Bronchial epithelial cell (primary cell): ENCODE data around the gene STAT5B. TPM values are rescaled to one million over a fixed set of nuclear protein-coding genes. Genes with fewer than 3 reads are reported as not detected.

Experiments used
- DNase-seq: peaks from one replicate; pipeline ENCODE4 v3.0.0-alpha.2; 2010; ENCODE audit warnings: low read depth
- FAIRE-seq: peaks from 2 replicates; lab custom pipeline; 2011; peaks lifted over from hg19 to GRCh38; lab: Jason Lieb, UNC
- H3K27me3 ChIP-seq: 2 replicates; pipeline ENCODE4 v1.5.1; 2011; ENCODE audit warnings: low read length; ENCODE audit not compliant: control insufficient read depth, insufficient read depth
- H3K36me3 ChIP-seq: 2 replicates; pipeline ENCODE4 v1.5.1; 2011; ENCODE audit warnings: low read length; ENCODE audit not compliant: control insufficient read depth, insufficient read depth
- H3K4me3 ChIP-seq: 2 replicates; pipeline ENCODE4 v1.5.1; 2011; ENCODE audit warnings: mild to moderate bottlenecking, low read depth, low read length, control low read depth
- total RNA-seq: library from RNA; depleted of rRNA; stranded (reverse); fragments of >200 nt; gene quantifications from 2 replicates; pipeline ENCODE4 v1.2.1, GENCODE V29; 2014
- TF ChIP-seq, protein P1 (sequence below): IDR thresholded peaks from 2 replicates; pipeline ENCODE4 v1.5.1; 2011; ENCODE audit warnings: mild to moderate bottlenecking, moderate library complexity, low read length, control low read depth, inconsistent platforms; ENCODE audit not compliant: insufficient read depth, severe bottlenecking

The STAT5B gene
- total RNA-seq, 1 donor from 2014 or later: 11.6 TPM

DNA sequence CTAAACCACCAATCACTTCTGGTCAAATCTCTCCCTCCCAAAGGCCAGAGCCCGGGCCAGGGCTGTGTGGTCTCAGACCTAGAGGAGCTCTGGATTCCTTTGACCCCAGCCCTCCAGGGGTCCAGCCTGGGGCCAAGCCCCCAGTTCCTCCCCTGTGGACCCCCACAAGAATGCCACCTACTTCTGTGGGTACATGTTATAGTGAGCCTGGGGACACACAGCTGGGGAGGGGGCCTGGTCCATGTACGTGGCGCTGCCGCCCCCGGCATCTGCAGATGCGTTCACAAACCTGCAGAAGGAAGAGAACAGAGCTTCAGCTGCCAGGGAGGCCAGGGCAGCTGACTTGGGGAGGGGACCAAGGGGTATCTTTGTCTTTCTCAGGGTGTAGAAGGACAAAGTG, 74.0 kb downstream of the STAT5B start:
- Histone ChIP-seq H3K4me3 (no peak overlapping the region), H3K27me3 (no peaks in the 10 kb centered on the region), H3K36me3 (peaks cover 4% of the 10 kb centered on the region)
- DNase-seq: no peak
- no peak for FAIRE-seq
- TF ChIP-seq, protein P1, sequence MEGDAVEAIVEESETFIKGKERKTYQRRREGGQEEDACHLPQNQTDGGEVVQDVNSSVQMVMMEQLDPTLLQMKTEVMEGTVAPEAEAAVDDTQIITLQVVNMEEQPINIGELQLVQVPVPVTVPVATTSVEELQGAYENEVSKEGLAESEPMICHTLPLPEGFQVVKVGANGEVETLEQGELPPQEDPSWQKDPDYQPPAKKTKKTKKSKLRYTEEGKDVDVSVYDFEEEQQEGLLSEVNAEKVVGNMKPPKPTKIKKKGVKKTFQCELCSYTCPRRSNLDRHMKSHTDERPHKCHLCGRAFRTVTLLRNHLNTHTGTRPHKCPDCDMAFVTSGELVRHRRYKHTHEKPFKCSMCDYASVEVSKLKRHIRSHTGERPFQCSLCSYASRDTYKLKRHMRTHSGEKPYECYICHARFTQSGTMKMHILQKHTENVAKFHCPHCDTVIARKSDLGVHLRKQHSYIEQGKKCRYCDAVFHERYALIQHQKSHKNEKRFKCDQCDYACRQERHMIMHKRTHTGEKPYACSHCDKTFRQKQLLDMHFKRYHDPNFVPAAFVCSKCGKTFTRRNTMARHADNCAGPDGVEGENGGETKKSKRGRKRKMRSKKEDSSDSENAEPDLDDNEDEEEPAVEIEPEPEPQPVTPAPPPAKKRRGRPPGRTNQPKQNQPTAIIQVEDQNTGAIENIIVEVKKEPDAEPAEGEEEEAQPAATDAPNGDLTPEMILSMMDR: no peak

- no peak for DNase-seq
- Histone ChIP-seq H3K4me3 (no peak overlapping the region), H3K27me3 (no peaks in the 10 kb centered on the region), H3K36me3 (peaks cover 4% of the 10 kb centered on the region)
- TF ChIP-seq, protein P1: no peak
- no peak for FAIRE-seq
Observed at GRCh38 chr17:42201458-42201772, 74.8 kb downstream of the STAT5B start.

- no peak overlapping the region for H3K4me3 ChIP-seq
- TF ChIP-seq, protein P1: no peak
Observed at GRCh38 chr17:42200706-42201457, 75.3 kb downstream of the STAT5B start.

GRCh38 chr17:42199416-42200011, 76.7 kb downstream of the STAT5B start:
- H3K27me3 ChIP-seq: no peaks in the 10 kb centered on the region
- H3K36me3 ChIP-seq: peaks cover 4% of the 10 kb centered on the region
- DNase-seq (no peak), FAIRE-seq (no peak)
- no peak overlapping the region for H3K4me3 ChIP-seq
- TF ChIP-seq, protein P1: no peak

More at GRCh38 chr17:42200706-42201457, 75.3 kb downstream of the STAT5B start:
- no peaks in the 10 kb centered on the region for H3K27me3 ChIP-seq
- FAIRE-seq (no peak), DNase-seq (no peak)
- peaks cover 4% of the 10 kb centered on the region for H3K36me3 ChIP-seq

DNA sequence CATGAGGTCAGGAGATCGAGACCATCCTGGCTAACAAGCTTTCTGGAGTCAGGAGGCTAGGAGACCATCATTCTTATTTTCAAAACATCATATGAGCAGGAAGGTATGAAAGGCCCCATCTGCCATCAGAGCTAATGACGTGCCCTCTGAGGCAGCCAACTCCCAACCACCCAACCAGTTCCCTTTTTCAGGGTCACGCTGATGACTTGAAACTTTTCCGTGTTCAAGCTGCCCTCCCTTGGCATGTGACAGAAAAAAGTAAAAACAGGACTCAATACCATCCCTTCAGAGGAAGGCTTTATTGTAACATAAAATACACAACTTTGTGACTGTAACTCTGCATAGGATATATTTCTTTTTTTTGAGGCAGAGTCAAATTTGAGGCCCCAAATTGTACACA, 77.3 kb downstream of the STAT5B start:
- Histone ChIP-seq H3K36me3 (peaks cover 2% of the 10 kb centered on the region), H3K27me3 (no peaks in the 10 kb centered on the region), H3K4me3 (no peak overlapping the region)
- FAIRE-seq (no peak), DNase-seq (no peak)
- TF ChIP-seq, protein P1: no peak
